Liver (tissue), 3 donors: ENCODE data around the gene ATP10B.

Source experiments
- SP1 ChIP-seq: IDR thresholded peaks from 2 replicates; pipeline ENCODE4 v1.6.1; 2018; ENCODE audit warnings: antibody characterized with exemption, mild to moderate bottlenecking
- TAF1 ChIP-seq: conservative IDR thresholded peaks from 2 replicates; pipeline ENCODE4 v1.6.1; 2016; ENCODE audit warnings: antibody characterized with exemption, mild to moderate bottlenecking
- YY1 ChIP-seq: IDR thresholded peaks from 2 replicates; pipeline ENCODE4 v1.6.1; 2016; ENCODE audit warnings: antibody characterized with exemption, mild to moderate bottlenecking
- TF ChIP-seq, protein P1 (sequence below): fragments of 150-350 bp; IDR thresholded peaks from 2 replicates; pipeline ENCODE4 v1.5.1; 2017; ENCODE audit warnings: improper control_type of control experiment, low read depth, low read length; ENCODE audit not compliant: missing input control
- donor health status: healthy.
- donor health status: healthy.

DNA sequence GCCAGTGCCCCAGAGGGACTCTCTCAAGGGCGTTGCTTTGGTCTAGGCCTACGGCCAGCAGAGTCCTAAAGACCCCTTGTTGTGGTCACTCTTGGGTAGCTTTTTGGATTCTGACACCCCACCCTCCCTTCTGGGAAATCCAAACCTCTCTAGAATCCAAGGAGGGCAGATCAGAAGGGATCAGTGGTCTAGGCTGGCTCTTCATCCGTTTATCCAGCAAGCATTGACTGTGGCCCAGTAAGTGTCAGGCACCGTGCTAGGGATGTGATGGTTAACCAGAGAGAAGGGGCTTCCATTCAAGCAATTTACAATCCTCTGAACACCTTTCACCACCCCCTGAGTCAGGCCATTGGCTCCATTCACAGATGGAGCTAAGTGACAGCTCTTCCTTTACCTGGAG, 249.3 kb downstream of the ATP10B start:
- TF ChIP-seq, protein P1, sequence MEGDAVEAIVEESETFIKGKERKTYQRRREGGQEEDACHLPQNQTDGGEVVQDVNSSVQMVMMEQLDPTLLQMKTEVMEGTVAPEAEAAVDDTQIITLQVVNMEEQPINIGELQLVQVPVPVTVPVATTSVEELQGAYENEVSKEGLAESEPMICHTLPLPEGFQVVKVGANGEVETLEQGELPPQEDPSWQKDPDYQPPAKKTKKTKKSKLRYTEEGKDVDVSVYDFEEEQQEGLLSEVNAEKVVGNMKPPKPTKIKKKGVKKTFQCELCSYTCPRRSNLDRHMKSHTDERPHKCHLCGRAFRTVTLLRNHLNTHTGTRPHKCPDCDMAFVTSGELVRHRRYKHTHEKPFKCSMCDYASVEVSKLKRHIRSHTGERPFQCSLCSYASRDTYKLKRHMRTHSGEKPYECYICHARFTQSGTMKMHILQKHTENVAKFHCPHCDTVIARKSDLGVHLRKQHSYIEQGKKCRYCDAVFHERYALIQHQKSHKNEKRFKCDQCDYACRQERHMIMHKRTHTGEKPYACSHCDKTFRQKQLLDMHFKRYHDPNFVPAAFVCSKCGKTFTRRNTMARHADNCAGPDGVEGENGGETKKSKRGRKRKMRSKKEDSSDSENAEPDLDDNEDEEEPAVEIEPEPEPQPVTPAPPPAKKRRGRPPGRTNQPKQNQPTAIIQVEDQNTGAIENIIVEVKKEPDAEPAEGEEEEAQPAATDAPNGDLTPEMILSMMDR, result no peak
- TF ChIP-seq SP1, result no peak
- no peak for TF ChIP-seq TAF1
- TF ChIP-seq YY1, result no peak
